ENCODE results near the gene STXBP2.

DNA sequence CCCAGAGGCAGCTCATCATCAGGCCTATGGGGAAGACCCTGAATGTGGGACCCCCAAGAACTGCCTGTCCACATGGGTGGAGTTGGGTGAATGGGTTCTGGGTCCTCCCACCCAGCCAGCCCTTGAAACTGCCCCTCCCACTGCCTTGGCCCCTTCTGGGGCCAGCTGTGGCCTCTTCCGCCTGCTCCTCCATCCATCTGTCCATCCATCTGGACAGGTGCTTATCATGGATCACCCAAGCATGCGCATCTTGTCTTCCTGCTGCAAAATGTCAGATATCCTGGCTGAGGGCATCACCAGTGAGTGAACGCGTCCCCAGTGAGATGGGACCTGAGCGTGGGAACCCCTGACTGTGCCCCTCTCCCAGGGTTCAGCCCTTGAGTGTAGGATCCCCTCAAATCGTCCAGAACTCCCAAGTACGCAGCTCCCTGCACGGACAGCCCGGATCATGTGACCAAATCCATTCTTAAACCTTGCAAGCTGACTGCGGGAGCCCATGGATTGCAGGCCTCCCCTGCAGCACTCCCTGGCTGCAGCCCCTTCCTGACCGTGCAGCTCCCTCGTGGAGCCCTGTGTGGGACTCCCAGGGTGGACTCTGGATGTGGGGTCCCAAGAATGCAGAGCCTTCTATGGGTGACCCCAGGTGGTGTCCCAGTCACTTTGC is 2.0 kb downstream of the STXBP2 start:
- no peak for TF ChIP-seq POLR2A (IDR thresholded peaks at IDR 0.05)
- TF ChIP-seq, protein P1, sequence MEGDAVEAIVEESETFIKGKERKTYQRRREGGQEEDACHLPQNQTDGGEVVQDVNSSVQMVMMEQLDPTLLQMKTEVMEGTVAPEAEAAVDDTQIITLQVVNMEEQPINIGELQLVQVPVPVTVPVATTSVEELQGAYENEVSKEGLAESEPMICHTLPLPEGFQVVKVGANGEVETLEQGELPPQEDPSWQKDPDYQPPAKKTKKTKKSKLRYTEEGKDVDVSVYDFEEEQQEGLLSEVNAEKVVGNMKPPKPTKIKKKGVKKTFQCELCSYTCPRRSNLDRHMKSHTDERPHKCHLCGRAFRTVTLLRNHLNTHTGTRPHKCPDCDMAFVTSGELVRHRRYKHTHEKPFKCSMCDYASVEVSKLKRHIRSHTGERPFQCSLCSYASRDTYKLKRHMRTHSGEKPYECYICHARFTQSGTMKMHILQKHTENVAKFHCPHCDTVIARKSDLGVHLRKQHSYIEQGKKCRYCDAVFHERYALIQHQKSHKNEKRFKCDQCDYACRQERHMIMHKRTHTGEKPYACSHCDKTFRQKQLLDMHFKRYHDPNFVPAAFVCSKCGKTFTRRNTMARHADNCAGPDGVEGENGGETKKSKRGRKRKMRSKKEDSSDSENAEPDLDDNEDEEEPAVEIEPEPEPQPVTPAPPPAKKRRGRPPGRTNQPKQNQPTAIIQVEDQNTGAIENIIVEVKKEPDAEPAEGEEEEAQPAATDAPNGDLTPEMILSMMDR (IDR thresholded peaks at IDR 0.05), result no peak

Data from prostate gland (tissue), 2 donors.